GM21825 (cell line): ENCODE data around the gene STX1A.
"Not testable (repeated sequence)": the region's sequence is repeated elsewhere in the genome, so short reads cannot be mapped to it uniquely, and the experiment has no call there.

Experiments
- ATAC-seq: cut with Tn5 transposase; IDR thresholded peaks from one replicate; pipeline ENCODE4 v1.9.1; 2021; ENCODE audit warnings: mild to moderate bottlenecking, moderate library complexity; ENCODE audit not compliant: unreplicated experiment

STX1A gene

DNA sequence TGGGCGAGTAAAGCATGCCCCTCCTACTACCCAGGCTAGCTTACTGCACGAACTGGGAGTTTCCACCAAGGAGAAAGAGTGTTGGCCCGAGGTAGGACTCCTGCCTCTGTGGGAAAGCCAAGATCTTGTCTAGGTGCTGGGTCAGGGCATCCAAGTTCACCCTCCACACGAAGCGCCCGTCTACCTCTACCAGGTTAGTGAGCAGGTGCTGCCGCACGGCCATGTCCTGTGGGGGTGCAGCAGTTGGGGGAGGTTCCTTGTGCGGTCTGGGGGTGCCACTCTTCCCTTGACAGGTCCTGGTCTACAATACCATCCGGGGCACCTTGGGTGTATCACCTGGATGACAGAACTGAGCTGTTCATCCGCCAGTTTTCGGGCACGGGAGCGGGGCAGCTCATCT, 17.4 kb upstream of the STX1A start:
- ATAC-seq, result no peak

GRCh38 chr7:73735528-73735905, 16.0 kb upstream of the STX1A start:
- no peak for ATAC-seq

GRCh38 chr7:73734619-73735527, 15.4 kb upstream of the STX1A start:
- ATAC-seq, result no peak

- no peak for ATAC-seq
Measured at GRCh38 chr7:73732397-73732796, 12.9 kb upstream of the STX1A start.

GRCh38 chr7:73730485-73730884, 11.0 kb upstream of the STX1A start:
- no peak for ATAC-seq

- no peak for ATAC-seq
Measured at GRCh38 chr7:73728551-73728950, 9.1 kb upstream of the STX1A start.

- ATAC-seq, result no peak
Measured at GRCh38 chr7:73727952-73728351, 8.5 kb upstream of the STX1A start.

DNA sequence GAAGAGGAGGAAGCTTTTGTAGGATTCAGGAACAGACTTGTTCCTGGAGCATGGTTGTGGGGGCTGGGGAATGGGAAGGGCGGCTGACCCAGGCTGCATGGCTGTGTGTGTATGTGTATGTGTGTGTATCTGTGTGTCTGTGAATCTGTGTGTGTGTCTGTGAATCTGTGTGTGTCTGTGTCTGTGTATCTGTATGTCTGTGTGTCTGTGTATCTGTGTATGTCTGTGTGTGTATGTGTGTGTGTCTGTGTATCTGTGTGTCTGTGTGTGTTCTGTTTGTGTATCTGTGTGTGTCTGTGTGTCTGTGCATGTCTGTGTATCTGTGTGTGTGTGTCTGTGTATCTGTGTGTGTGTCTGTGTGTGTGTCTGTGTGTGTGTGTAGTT, 6.6 kb upstream of the STX1A start:
- no peak for ATAC-seq

GRCh38 chr7:73723813-73724212, 4.3 kb upstream of the STX1A start:
- no peak for ATAC-seq

DNA sequence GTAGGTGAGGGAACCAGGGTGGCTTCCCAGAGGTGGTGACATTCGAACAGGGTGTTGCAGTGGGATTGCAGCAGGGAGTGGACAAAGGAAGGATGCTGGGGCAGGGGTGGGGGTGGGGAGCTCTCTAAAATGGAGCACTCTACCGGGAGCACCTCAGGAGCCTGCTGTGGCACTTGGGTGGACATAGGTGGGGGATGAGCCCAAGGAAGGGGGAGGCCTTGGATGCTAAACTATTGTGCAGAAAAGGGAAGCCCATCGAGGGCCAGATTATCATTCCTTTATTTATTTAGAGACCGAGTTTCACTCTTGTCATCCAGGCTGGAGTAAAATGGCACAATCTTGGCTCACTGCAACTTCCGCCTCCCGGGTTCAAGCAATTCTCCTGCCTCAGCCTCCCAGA, 3.3 kb upstream of the STX1A start:
- ATAC-seq, result no peak

DNA sequence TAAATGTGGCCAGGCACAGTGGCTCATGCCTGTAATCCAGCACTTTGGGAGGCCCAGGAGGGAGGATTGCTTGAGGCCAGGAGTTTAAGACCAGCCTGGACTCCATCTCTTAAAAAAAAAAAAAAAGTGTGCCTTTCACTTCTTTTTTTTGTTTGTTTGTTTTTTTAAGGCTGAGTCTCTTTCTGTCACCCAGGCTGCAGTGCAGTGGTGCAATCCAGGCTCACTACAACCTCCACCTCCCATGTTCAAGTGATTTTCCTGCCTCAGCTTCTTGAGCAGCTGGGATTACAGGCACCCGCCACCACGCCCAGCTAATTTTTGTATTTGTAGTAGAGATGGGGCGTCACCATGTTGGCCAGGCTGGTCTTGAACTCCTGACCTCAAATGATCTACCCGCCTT, 2.7 kb upstream of the STX1A start:
- ATAC-seq, result not testable (repeated sequence)

GRCh38 chr7:73721377-73721817, 1.9 kb upstream of the STX1A start:
- no peak for ATAC-seq

GRCh38 chr7:73720443-73720842, 974 bp upstream of the STX1A start:
- ATAC-seq, result not testable (repeated sequence)

GRCh38 chr7:73719806-73720169, 319 bp upstream of the STX1A start:
- no peak for ATAC-seq

DNA sequence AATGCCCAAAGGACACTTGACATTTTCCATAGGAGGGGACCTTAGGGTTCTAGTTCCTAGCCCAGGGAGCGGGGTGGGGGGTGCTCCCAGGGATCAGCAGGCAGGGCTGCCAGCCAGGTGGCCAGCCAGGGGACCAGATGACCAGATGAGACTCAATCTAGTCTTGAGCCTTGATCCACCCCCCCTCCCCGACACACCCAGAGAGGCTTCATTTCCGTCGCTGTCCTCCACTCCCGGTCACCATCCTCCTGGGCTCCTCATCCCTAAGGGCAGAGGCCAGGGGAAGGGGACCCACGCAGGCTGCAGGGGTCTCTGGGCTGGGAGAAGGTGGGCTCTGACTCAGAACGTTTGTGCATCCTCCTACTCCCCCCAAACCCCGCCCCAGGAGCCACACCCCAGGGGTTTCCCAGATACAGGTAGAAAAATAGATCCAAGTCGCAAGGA, 1.0 kb downstream of the STX1A start:
- no peak for ATAC-seq

GRCh38 chr7:73717991-73718405, 1.5 kb downstream of the STX1A start:
- peak; percentile 44 for ATAC-seq

- no peak for ATAC-seq
Measured at GRCh38 chr7:73717025-73717807, 2.3 kb downstream of the STX1A start.

- ATAC-seq, result no peak
Measured at GRCh38 chr7:73716318-73716890, 3.1 kb downstream of the STX1A start.

- ATAC-seq, result no peak
Measured at GRCh38 chr7:73715648-73716317, 3.7 kb downstream of the STX1A start.

GRCh38 chr7:73713319-73713718, 6.2 kb downstream of the STX1A start:
- ATAC-seq, result not testable (repeated sequence)

DNA sequence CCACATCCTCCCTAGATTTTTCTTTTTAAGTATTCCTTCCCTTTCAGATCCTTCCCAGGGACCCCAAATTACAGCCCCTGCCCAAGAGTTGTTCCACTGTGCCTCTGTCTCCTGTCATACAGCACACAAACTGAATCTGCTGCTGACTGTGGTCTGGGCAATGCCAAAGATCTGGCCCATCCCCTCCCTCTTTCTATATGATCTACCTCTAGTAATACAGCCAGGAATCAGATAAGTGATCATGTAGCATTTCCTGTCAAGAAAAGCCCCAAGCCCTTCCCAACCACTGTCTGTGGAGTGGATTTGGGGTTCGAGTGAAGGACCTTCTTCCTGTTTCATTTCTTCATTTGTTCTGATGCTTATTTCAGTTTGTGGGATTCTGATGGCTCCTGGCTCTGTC, 6.7 kb downstream of the STX1A start:
- ATAC-seq, result no peak
